Smooth muscle cell (in vitro differentiated cells): Measurements from ENCODE around the gene VSIR. TPM values are rescaled to one million over a fixed set of nuclear protein-coding genes. Genes with fewer than 3 reads are reported as not detected.

Source experiments
- DNase-seq: peaks from one replicate; lab custom pipeline; 2025; ENCODE audit not compliant: unreplicated experiment; lab: John Stamatoyannopoulos, UW
- H2AFZ ChIP-seq: fragments of 200-600 bp; sonication (generic); 2 replicates; pipeline ENCODE4 v1.6.0; 2016; ENCODE audit warnings: antibody characterized with exemption, low read depth, mild to moderate bottlenecking
- H3F3A ChIP-seq: fragments of 200-600 bp; sonication (generic); 2 replicates; pipeline ENCODE4 v1.6.0; 2017; ENCODE audit warnings: antibody characterized with exemption, low read depth
- H3K27ac ChIP-seq: fragments of 200-600 bp; sonication (generic); 2 replicates; pipeline ENCODE4 v1.5.1; 2016; ENCODE audit warnings: low read depth, mild to moderate bottlenecking
- H3K27me3 ChIP-seq: fragments of 200-600 bp; sonication (generic); 2 replicates; pipeline ENCODE4 v1.6.1; 2016; ENCODE audit warnings: low read depth, mild to moderate bottlenecking
- H3K36me3 ChIP-seq: fragments of 200-600 bp; sonication (generic); 2 replicates; pipeline ENCODE4 v1.5.1; 2016; ENCODE audit warnings: low read depth
- H3K4me1 ChIP-seq: fragments of 200-600 bp; sonication (generic); 2 replicates; pipeline ENCODE4 v1.5.1; 2016; ENCODE audit warnings: low read depth
- H3K4me2 ChIP-seq: fragments of 200-600 bp; sonication (generic); 2 replicates; pipeline ENCODE4 v1.6.0; 2016; ENCODE audit warnings: mild to moderate bottlenecking
- H3K4me3 ChIP-seq: fragments of 200-600 bp; sonication (generic); 2 replicates; pipeline ENCODE4 v1.5.1; 2016; ENCODE audit warnings: mild to moderate bottlenecking
- H3K79me2 ChIP-seq: fragments of 200-600 bp; sonication (generic); 2 replicates; pipeline ENCODE4 v1.6.0; 2016; ENCODE audit warnings: low read depth, mild to moderate bottlenecking
- H3K9ac ChIP-seq: fragments of 200-600 bp; sonication (generic); 2 replicates; pipeline ENCODE4 v1.6.0; 2016; ENCODE audit warnings: low read depth
- H3K9me3 ChIP-seq: fragments of 200-600 bp; sonication (generic); replicated peaks from 2 replicates; pipeline ENCODE4 v1.5.1; 2016; ENCODE audit warnings: low read depth
- H4K20me1 ChIP-seq: fragments of 200-600 bp; sonication (generic); 2 replicates; pipeline ENCODE4 v1.6.0; 2016; ENCODE audit warnings: low read depth
- WGBS: methylation state at CpG from one replicate; pipeline ENCODE4 v1.1.7; 2016; ENCODE audit warnings: low lambda C conversion rate; 5-methylcytosine and 5-hydroxymethylcytosine counted together
- polyA plus RNA-seq: library from polyadenylated mRNA; unstranded; fragments of >200 nt; fragmentation: Nextera tagmentation; extraction: Ambion mirVana; gene quantifications from 2 replicates; pipeline ENCODE4 v1.2.1, GENCODE V29; 2016
- total RNA-seq: library from RNA; depleted of rRNA; stranded (reverse); fragments of >200 nt; gene quantifications from 2 replicates; pipeline ENCODE4 v1.2.3, GENCODE V29; 2014
- TF ChIP-seq, protein P1 (sequence below): fragments of 200-600 bp; sonication (generic); IDR thresholded peaks from 2 replicates; pipeline ENCODE4 v1.5.1; 2017; ENCODE audit warnings: borderline replicate concordance, mild to moderate bottlenecking, antibody characterized with exemption; ENCODE audit not compliant: insufficient read depth, poor library complexity, severe bottlenecking

The VSIR gene
- total and polyA plus RNA-seq, 2 experiments from 2014 or later, result 3.6 TPM

DNA sequence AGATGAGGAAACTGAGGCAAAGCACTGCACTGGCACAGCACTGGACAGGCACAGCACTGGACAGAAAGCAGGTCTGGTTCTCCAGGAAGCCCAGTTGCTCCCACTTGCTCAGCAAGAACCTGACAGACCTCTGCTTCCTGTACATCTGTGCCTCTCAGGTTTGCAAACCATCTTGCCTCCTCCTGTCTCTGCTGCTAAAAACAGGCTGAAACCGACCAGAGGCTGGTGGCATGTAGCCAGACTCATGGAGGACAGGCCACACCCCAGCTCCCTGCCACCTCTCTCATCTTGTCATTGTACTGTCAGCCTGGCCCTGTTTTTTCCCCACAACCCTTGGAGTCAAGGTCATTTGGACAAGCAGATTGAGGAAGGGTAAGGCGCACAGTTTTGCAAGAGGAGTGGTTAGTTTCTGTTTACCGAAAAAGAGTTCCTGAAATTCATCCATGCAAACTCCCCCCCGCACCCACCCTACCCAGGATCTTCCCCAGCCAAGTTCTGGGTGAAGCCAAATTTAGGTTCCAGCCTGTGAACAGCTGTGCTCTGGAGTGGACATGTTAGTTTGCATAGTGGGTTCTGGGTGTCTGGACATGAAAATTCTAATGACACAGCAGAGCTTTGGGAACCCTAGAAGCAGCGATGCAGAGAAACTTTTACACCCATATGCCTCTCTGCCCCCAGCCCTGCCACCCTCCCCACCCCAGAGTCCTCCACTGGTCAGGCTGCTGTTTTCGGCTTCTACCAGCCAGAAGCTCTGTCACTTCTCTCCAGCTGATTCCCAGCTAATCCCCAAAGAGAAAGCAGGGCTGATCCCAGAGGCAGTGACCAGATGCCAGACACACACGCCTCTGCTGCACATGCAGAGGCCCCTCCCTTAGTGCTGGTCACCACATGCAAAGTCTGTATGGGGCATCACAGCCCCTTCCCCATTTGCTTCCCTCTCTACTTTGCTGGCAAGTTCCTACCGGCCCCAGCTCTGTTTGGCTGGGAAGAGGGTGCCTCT lies 45.3 kb downstream of the VSIR start:
- TF ChIP-seq, protein P1, sequence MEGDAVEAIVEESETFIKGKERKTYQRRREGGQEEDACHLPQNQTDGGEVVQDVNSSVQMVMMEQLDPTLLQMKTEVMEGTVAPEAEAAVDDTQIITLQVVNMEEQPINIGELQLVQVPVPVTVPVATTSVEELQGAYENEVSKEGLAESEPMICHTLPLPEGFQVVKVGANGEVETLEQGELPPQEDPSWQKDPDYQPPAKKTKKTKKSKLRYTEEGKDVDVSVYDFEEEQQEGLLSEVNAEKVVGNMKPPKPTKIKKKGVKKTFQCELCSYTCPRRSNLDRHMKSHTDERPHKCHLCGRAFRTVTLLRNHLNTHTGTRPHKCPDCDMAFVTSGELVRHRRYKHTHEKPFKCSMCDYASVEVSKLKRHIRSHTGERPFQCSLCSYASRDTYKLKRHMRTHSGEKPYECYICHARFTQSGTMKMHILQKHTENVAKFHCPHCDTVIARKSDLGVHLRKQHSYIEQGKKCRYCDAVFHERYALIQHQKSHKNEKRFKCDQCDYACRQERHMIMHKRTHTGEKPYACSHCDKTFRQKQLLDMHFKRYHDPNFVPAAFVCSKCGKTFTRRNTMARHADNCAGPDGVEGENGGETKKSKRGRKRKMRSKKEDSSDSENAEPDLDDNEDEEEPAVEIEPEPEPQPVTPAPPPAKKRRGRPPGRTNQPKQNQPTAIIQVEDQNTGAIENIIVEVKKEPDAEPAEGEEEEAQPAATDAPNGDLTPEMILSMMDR, result no peak
- Histone ChIP-seq H3F3A (no peaks in the 10 kb centered on the region), H3K4me1 (no peaks in the 10 kb centered on the region), H3K27me3 (peaks cover 4% of the 10 kb centered on the region), H4K20me1 (no peaks in the 10 kb centered on the region), H3K9me3 (no peaks in the 10 kb centered on the region), H3K79me2 (no peaks in the 10 kb centered on the region), H3K4me2 (no peak overlapping the region), H3K4me3 (no peak overlapping the region), H2AFZ (no peak overlapping the region), H3K9ac (no peak overlapping the region), H3K27ac (no peak overlapping the region), H3K36me3 (no peaks in the 10 kb centered on the region)
- DNase-seq, result peak; percentile 8
- WGBS, result 56% methylated on average over 7 of the region's 8 CpGs

DNA sequence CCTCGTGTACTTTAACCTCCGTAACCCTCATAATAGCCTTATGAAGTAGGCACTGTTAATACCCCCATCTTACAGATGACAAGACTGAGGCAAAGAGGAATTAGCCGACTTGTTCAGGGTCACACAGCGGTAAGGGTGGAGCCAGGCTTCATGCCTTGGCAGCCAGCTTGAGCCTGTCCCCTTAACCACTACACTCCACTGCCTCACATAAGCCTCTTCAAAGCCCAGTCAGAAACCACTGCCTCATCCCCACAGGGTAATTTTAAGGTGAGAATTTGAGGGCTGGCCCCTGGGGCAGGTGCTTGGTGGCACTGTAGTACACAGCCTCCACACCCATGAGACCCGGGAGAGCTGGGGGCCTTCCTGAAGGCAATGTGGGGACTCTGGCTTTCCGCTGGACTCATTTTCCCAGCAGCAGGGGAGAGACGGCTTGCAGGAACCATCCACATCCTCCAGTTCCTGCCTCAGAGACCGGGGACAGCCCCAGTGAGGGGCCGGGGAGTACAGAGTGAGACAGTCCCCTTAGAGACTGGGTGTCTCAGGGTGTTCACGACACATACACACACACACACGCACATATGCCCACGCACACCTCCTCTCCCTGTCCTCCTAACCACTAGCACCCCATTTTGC lies 46.1 kb downstream of the VSIR start:
- Histone ChIP-seq H3K27me3 (no peaks in the 10 kb centered on the region), H2AFZ (no peak overlapping the region), H3K4me1 (no peaks in the 10 kb centered on the region), H3K79me2 (no peaks in the 10 kb centered on the region), H3K9me3 (no peaks in the 10 kb centered on the region), H3F3A (no peaks in the 10 kb centered on the region), H3K4me3 (no peak overlapping the region), H3K9ac (no peak overlapping the region), H3K36me3 (no peaks in the 10 kb centered on the region), H3K27ac (no peak overlapping the region), H3K4me2 (no peak overlapping the region), H4K20me1 (no peaks in the 10 kb centered on the region)
- no peak for DNase-seq
- 91% methylated on average over 11 of the region's 12 CpGs for WGBS
- TF ChIP-seq, protein P1, result no peak

DNA sequence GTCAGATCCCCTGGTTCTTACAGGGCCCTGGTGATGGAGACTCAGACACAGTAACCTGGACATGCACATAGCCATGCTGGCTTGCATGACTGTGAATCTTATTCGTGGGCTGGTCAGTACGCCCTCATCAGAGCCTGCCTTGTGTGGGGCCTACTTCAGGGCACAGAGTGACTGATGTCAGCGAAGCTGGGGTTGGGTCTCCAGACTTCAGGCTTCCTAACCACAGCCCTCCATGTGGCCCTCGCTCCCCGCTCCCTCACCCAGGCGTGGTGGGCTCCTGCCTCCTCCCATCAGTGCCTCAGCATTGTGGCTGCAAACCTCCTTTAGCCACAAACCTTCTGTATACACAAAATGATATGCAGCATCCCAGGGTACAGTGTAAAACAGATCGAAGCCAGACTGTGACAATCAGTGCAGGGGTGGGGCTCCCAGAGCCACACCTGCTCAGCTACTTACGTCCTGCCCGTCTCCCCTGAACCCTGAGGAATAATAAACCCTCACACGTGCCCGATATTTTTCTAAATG lies 46.7 kb downstream of the VSIR start:
- Histone ChIP-seq H3K4me3 (no peak overlapping the region), H3K27ac (no peak overlapping the region)
- WGBS, result 72% methylated on average over 11 of the region's 11 CpGs

More for the DNA sequence above, 46.7 kb downstream of the VSIR start:
- Histone ChIP-seq H3K36me3 (no peaks in the 10 kb centered on the region), H3K4me1 (no peaks in the 10 kb centered on the region), H3K27me3 (no peaks in the 10 kb centered on the region), H3K9me3 (no peaks in the 10 kb centered on the region), H2AFZ (no peak overlapping the region), H3F3A (no peaks in the 10 kb centered on the region), H4K20me1 (no peaks in the 10 kb centered on the region), H3K9ac (no peak overlapping the region), H3K79me2 (no peaks in the 10 kb centered on the region), H3K4me2 (no peak overlapping the region)
- TF ChIP-seq, protein P1, result no peak
- DNase-seq, result no peak
